HepG2 (cell line): ENCODE measurements around the gene FCRLA. TPM values are rescaled to one million over a fixed set of nuclear protein-coding genes. Genes with fewer than 3 reads are reported as not detected.

Experiments used
- BRCA1 ChIP-seq: sonication (generic); formaldehyde crosslinking; IDR thresholded peaks from 2 replicates; pipeline ENCODE4 v1.4.0; 2020; ENCODE audit warnings: missing genetic modification reagents
- CCAR2 ChIP-seq: fragments of 200-400 bp; formaldehyde crosslinking; optimal IDR thresholded peaks from 2 replicates; pipeline ENCODE3; 2018; ENCODE audit warnings: low read depth, mild to moderate bottlenecking, low read length, moderate library complexity
- EEA1 ChIP-seq: sonication (generic); formaldehyde crosslinking; IDR thresholded peaks from 2 replicates; pipeline ENCODE4 v1.5.1; 2020; ENCODE audit warnings: mild to moderate bottlenecking, missing genetic modification reagents, borderline replicate concordance
- FOSL2 ChIP-seq: sonication (generic); formaldehyde crosslinking; IDR thresholded peaks from 2 replicates; pipeline ENCODE4 v1.4.0; 2020; ENCODE audit warnings: missing genetic modification reagents
- HNRNPL ChIP-seq: fragments of 200-400 bp; formaldehyde crosslinking; IDR thresholded peaks from 2 replicates; pipeline ENCODE4 v1.6.1; 2017; ENCODE audit warnings: mild to moderate bottlenecking, low read depth, low read length
- KLF11 ChIP-seq: IDR thresholded peaks from 2 replicates; pipeline ENCODE4 v1.6.1; 2016; ENCODE audit warnings: missing compliant biosample characterization
- LCORL ChIP-seq, 2 experiments: fragments of 450-650 bp in 1 of 2; sonication (generic) in 1 of 2; formaldehyde crosslinking in 1 of 2; IDR thresholded peaks; 2 replicates each; pipeline versions ENCODE4 v1.5.0 to v1.6.1; 2017 to 2020; ENCODE audit warnings: antibody characterized with exemption in 1 of 2, missing genetic modification reagents in 1 of 2
- MEF2D ChIP-seq: sonication (generic); formaldehyde crosslinking; IDR thresholded peaks from 2 replicates; pipeline ENCODE4 v1.5.1; 2020; ENCODE audit warnings: mild to moderate bottlenecking, missing genetic modification reagents
- MTF2 ChIP-seq: sonication (generic); formaldehyde crosslinking; IDR thresholded peaks from 2 replicates; pipeline ENCODE4 v1.5.0; 2020; ENCODE audit warnings: missing genetic modification reagents, borderline replicate concordance
- MYPOP ChIP-seq: sonication (generic); formaldehyde crosslinking; IDR thresholded peaks from 2 replicates; pipeline ENCODE4 v1.8.1; 2023; ENCODE audit warnings: mild to moderate bottlenecking, moderate library complexity, missing genetic modification reagents
- NFATC3 ChIP-seq: sonication (generic); formaldehyde crosslinking; IDR thresholded peaks from 2 replicates; pipeline ENCODE4 v1.5.1; 2020; ENCODE audit warnings: mild to moderate bottlenecking, missing genetic modification reagents
- NFKBIZ ChIP-seq: IDR thresholded peaks from 2 replicates; pipeline ENCODE4 v1.6.1; 2018; ENCODE audit warnings: missing genetic modification reagents, missing compliant biosample characterization
- REPIN1 ChIP-seq: sonication (generic); formaldehyde crosslinking; IDR thresholded peaks from 2 replicates; pipeline ENCODE4 v1.8.0; 2022; ENCODE audit warnings: missing genetic modification reagents, low read depth, mild to moderate bottlenecking, borderline replicate concordance
- RFX1 ChIP-seq: fragments of 450-650 bp; IDR thresholded peaks from 2 replicates; pipeline ENCODE4 v1.6.1; 2017
- SIX1 ChIP-seq: sonication (generic); formaldehyde crosslinking; IDR thresholded peaks from 2 replicates; pipeline ENCODE4 v1.4.0; 2020; ENCODE audit warnings: missing genetic modification reagents, borderline replicate concordance
- SOX6 ChIP-seq, 2 experiments: fragments of 450-650 bp in 1 of 2; sonication (generic) in 1 of 2; formaldehyde crosslinking in 1 of 2; IDR thresholded peaks; 2 replicates each; pipeline versions ENCODE4 v1.4.0 to v1.6.1; 2017 to 2020; ENCODE audit warnings: antibody characterized with exemption in 1 of 2, mild to moderate bottlenecking in 1 of 2, missing genetic modification reagents in 1 of 2
- SRSF4 ChIP-seq: fragments of 200-400 bp; formaldehyde crosslinking; IDR thresholded peaks from one replicate; pipeline ENCODE4 v1.6.1; 2018; ENCODE audit warnings: mild to moderate bottlenecking, low read depth, low read length, moderate library complexity; ENCODE audit not compliant: poor library complexity, severe bottlenecking
- SRSF9 ChIP-seq: fragments of 200-400 bp; formaldehyde crosslinking; IDR thresholded peaks from 2 replicates; pipeline ENCODE4 v1.6.1; 2018; ENCODE audit warnings: borderline replicate concordance, mild to moderate bottlenecking, low read depth, low read length; ENCODE audit not compliant: insufficient read depth, poor library complexity, severe bottlenecking
- TBP ChIP-seq: sonication (generic); formaldehyde crosslinking; IDR thresholded peaks from 2 replicates; pipeline ENCODE4 v1.5.0; 2020; ENCODE audit warnings: missing genetic modification reagents
- TBX3 ChIP-seq: fragments of 450-650 bp; IDR thresholded peaks from 2 replicates; pipeline ENCODE4 v1.6.1; 2017; ENCODE audit warnings: antibody characterized with exemption, mild to moderate bottlenecking, inconsistent platforms, borderline replicate concordance
- ZBTB21 ChIP-seq: sonication (generic); formaldehyde crosslinking; IDR thresholded peaks from 2 replicates; pipeline ENCODE4 v1.4.0; 2020; ENCODE audit warnings: missing genetic modification reagents
- ZFY ChIP-seq: sonication (generic); formaldehyde crosslinking; IDR thresholded peaks from 2 replicates; pipeline ENCODE4 v1.4.0; 2020; ENCODE audit warnings: missing genetic modification reagents
- ZNF20 ChIP-seq: sonication (generic); formaldehyde crosslinking; IDR thresholded peaks from 2 replicates; pipeline ENCODE4 v1.4.0; 2020; ENCODE audit warnings: mild to moderate bottlenecking, moderate library complexity, missing genetic modification reagents
- ZNF282 ChIP-seq: fragments of 450-650 bp; IDR thresholded peaks from 2 replicates; pipeline ENCODE4 v1.6.1; 2018; ENCODE audit not compliant: partially characterized antibody
- ZNF333 ChIP-seq: sonication (generic); formaldehyde crosslinking; IDR thresholded peaks from 2 replicates; pipeline ENCODE4 v1.4.0; 2020; ENCODE audit warnings: mild to moderate bottlenecking, missing genetic modification reagents, borderline replicate concordance
- ZNF335 ChIP-seq: sonication (generic); formaldehyde crosslinking; IDR thresholded peaks from 2 replicates; pipeline ENCODE4 v1.4.0; 2020; ENCODE audit warnings: missing genetic modification reagents
- ZNF33B ChIP-seq: sonication (generic); formaldehyde crosslinking; IDR thresholded peaks from 2 replicates; pipeline ENCODE4 v1.5.1; 2020; ENCODE audit warnings: mild to moderate bottlenecking, missing genetic modification reagents
- ZNF510 ChIP-seq: sonication (generic); formaldehyde crosslinking; IDR thresholded peaks from 2 replicates; pipeline ENCODE4 v1.4.0; 2020; ENCODE audit warnings: low read depth, mild to moderate bottlenecking, missing genetic modification reagents
- ZNF547 ChIP-seq: sonication (generic); formaldehyde crosslinking; IDR thresholded peaks from 2 replicates; pipeline ENCODE4 v1.5.1; 2020; ENCODE audit warnings: mild to moderate bottlenecking, missing genetic modification reagents
- ZNF563 ChIP-seq: sonication (generic); formaldehyde crosslinking; IDR thresholded peaks from 2 replicates; pipeline ENCODE4 v1.8.0; 2022; ENCODE audit warnings: mild to moderate bottlenecking, moderate library complexity, missing genetic modification reagents
- ZNF788 ChIP-seq: sonication (generic); formaldehyde crosslinking; IDR thresholded peaks from 2 replicates; pipeline ENCODE4 v1.5.0; 2020; ENCODE audit warnings: mild to moderate bottlenecking, missing genetic modification reagents, borderline replicate concordance
- polyA plus RNA-seq, 8 experiments: library from polyadenylated mRNA; depleted of rRNA in 3 of 8; stranded (reverse) in 7 of 8; unstranded in 1 of 8; fragments of >200 nt; fragmentation: Illumina TruSeq in 4 of 8; extraction: Trizol in 4 of 8; gene quantifications; 2 replicates each; pipeline versions ENCODE4 v1.2.1 to v1.2.3, GENCODE V29; 2011 to 2016; ENCODE audit warnings: low read depth in 4 of 8, missing spikeins in 1 of 8, mixed read lengths in 1 of 8; ENCODE audit not compliant: insufficient read depth in 1 of 8
- total RNA-seq, 5 experiments: library from RNA; depleted of rRNA; stranded (reverse); fragments of >200 nt; fragmentation: Illumina TruSeq; extraction: Trizol; gene quantifications; 2 replicates each; pipeline ENCODE4 v1.2.3, GENCODE V29; 2016; ENCODE audit warnings: low read depth in 1 of 5

The FCRLA gene
- total and polyA plus RNA-seq, 2 of the 13 experiments (the other 11 are each of a cell fraction or from before 2014, with no cell fraction given), result not detected

- no peak; the same call in 1 of the 2 replicates for TF ChIP-seq NFKBIZ (CRISPR knock-in tag)
- TF ChIP-seq SRSF9, result no peak
- TF ChIP-seq EEA1, result peak; percentile 89
- no peak for TF ChIP-seq SOX6 (IDR thresholded peaks at IDR 0.05)
- TF ChIP-seq SOX6 (CRISPR knock-in tag; IDR thresholded peaks at IDR 0.05), result peak; percentile 71
- peak; percentile 67; the same call in 1 of the 2 replicates for TF ChIP-seq HNRNPL
- TF ChIP-seq MEF2D (CRISPR knock-in tag), result peak; percentile 67
- TF ChIP-seq LCORL (IDR thresholded peaks at IDR 0.05), result no peak
- 0 out of 2 replicates have a peak, but pooled peaks have one; percentile 43 for TF ChIP-seq LCORL (CRISPR knock-in tag; IDR thresholded peaks at IDR 0.05)
- no peak for TF ChIP-seq ZNF282
- peak; percentile 85; the same call in 1 of the 2 replicates for TF ChIP-seq ZNF563 (CRISPR knock-in tag)
- TF ChIP-seq CCAR2, result no peak
- 0 out of 2 replicates have a peak, but pooled peaks have one; percentile 26 for TF ChIP-seq SIX1
- TF ChIP-seq ZNF33B (CRISPR knock-in tag), result no peak
- TF ChIP-seq NFATC3 (CRISPR knock-in tag), result no peak
- peak; percentile 53; the same call in 1 of the 2 replicates for TF ChIP-seq MYPOP (CRISPR knock-in tag)
- TF ChIP-seq ZBTB21 (CRISPR knock-in tag), result no peak
- TF ChIP-seq RFX1, result no peak
- 0 out of 2 replicates have a peak, but pooled peaks have one; percentile 8 for TF ChIP-seq TBX3
- peak; percentile 96 for TF ChIP-seq ZFY (CRISPR knock-in tag)
- peak; percentile 33 for TF ChIP-seq KLF11 (CRISPR knock-in tag)
- no peak for TF ChIP-seq SRSF4
- TF ChIP-seq BRCA1, result no peak; the same call in 1 of the 2 replicates
- no peak for TF ChIP-seq ZNF333 (CRISPR knock-in tag)
- no peak for TF ChIP-seq ZNF335 (CRISPR knock-in tag)
- no peak for TF ChIP-seq TBP (CRISPR knock-in tag)
- TF ChIP-seq FOSL2 (CRISPR knock-in tag), result 0 out of 2 replicates have a peak, but pooled peaks have one; percentile 5
- peak; percentile 64; the same call in 1 of the 2 replicates for TF ChIP-seq ZNF510 (CRISPR knock-in tag)
- no peak; the same call in 1 of the 2 replicates for TF ChIP-seq ZNF547 (CRISPR knock-in tag)
- TF ChIP-seq ZNF20, result no peak
- no peak; the same call in 1 of the 2 replicates for TF ChIP-seq REPIN1 (CRISPR knock-in tag)
- peak; percentile 87; the same call in 1 of the 2 replicates for TF ChIP-seq ZNF788 (CRISPR knock-in tag)
- TF ChIP-seq MTF2, result no peak
These were observed 42.7 kb downstream of the FCRLA start, which contains the start of gene DUSP12 (continued) for GRCh38 chr1:161749509-161750407.
